GM23338 (cell line): ENCODE measurements around the gene LRBA. TPM values are rescaled to one million over a fixed set of nuclear protein-coding genes. Genes with fewer than 3 reads are reported as not detected.
A peak's percentile ranks its signal among the peaks of the same experiment; 100 is the strongest.

Experiments
- ATAC-seq: fragments of 200-7000 bp; cut with Tn5 transposase; 3 replicates; pipeline ENCODE4 v1.9.1; 2020
- DNase-seq: peaks from one replicate; pipeline ENCODE4 v3.0.0-alpha.2; 2015; ENCODE audit warnings: low spot score
- H2AFZ ChIP-seq: fragments of 200-600 bp; sonication (generic); 2 replicates; pipeline ENCODE4 v1.8.0; 2016; ENCODE audit warnings: antibody characterized with exemption, mild to moderate bottlenecking, moderate library complexity
- H3F3A ChIP-seq: fragments of 200-600 bp; sonication (generic); replicated peaks from 2 replicates; pipeline ENCODE4 v1.8.0; 2017; ENCODE audit warnings: antibody characterized with exemption, mixed run types, low read depth
- H3K27ac ChIP-seq: fragments of 200-600 bp; sonication (generic); 2 replicates; pipeline ENCODE4 v1.6.1; 2016; ENCODE audit warnings: low read depth
- H3K27me3 ChIP-seq: fragments of 200-600 bp; sonication (generic); 2 replicates; pipeline ENCODE4 v1.8.0; 2016; ENCODE audit warnings: mild to moderate bottlenecking, mixed run types, moderate library complexity; ENCODE audit not compliant: insufficient read depth
- H3K36me3 ChIP-seq: fragments of 200-600 bp; sonication (generic); 2 replicates; pipeline ENCODE4 v1.8.0; 2016; ENCODE audit warnings: mild to moderate bottlenecking; ENCODE audit not compliant: insufficient read depth
- H3K4me1 ChIP-seq: fragments of 200-600 bp; sonication (generic); 2 replicates; pipeline ENCODE4 v1.8.0; 2016; ENCODE audit warnings: mild to moderate bottlenecking, moderate library complexity; ENCODE audit not compliant: insufficient read depth
- H3K4me2 ChIP-seq: fragments of 200-600 bp; sonication (generic); 2 replicates; pipeline ENCODE4 v1.7.1; 2017; ENCODE audit warnings: mixed run types
- H3K4me3 ChIP-seq: fragments of 200-600 bp; sonication (generic); 2 replicates; pipeline ENCODE4 v1.6.1; 2016; ENCODE audit warnings: mixed run types
- H3K79me2 ChIP-seq: fragments of 200-600 bp; sonication (generic); replicated peaks from 2 replicates; pipeline ENCODE4 v1.8.0; 2017; ENCODE audit warnings: mild to moderate bottlenecking; ENCODE audit not compliant: insufficient read depth
- H3K9me2 ChIP-seq: fragments of 200-600 bp; sonication (generic); 2 replicates; pipeline ENCODE4 v1.8.0; 2017; ENCODE audit not compliant: insufficient read depth
- H4K20me1 ChIP-seq: fragments of 200-600 bp; sonication (generic); replicated peaks from 2 replicates; pipeline ENCODE4 v1.8.0; 2017; ENCODE audit warnings: mild to moderate bottlenecking; ENCODE audit not compliant: insufficient read depth
- H3K27ac Mint-ChIP-seq: 2 replicates; pipeline ENCODE4 v1.8.0; 2020; ENCODE audit warnings: inconsistent platforms, mild to moderate bottlenecking, moderate library complexity, mixed read lengths
- H3K27me3 Mint-ChIP-seq: 3 replicates; pipeline ENCODE4 v1.8.0; 2022; ENCODE audit warnings: low read depth, mild to moderate bottlenecking, moderate library complexity, mixed read lengths, inconsistent platforms; ENCODE audit not compliant: insufficient read depth, poor library complexity
- H3K36me3 Mint-ChIP-seq: 3 replicates; pipeline ENCODE4 v1.8.0; 2021; ENCODE audit warnings: low read depth, mild to moderate bottlenecking, inconsistent platforms, moderate library complexity, mixed read lengths
- H3K4me1 Mint-ChIP-seq: 3 replicates; pipeline ENCODE4 v1.8.0; 2020; ENCODE audit warnings: mild to moderate bottlenecking, inconsistent platforms, mixed read lengths
- H3K4me3 Mint-ChIP-seq: 3 replicates; pipeline ENCODE4 v1.8.0; 2021; ENCODE audit warnings: moderate library complexity, mild to moderate bottlenecking, inconsistent platforms, mixed read lengths
- H3K9me3 Mint-ChIP-seq: 3 replicates; pipeline ENCODE4 v1.8.0; 2020; ENCODE audit warnings: moderate library complexity, mild to moderate bottlenecking, inconsistent platforms, mixed read lengths
- CREB1 ChIP-seq: fragments of 250-450 bp; sonication (Bioruptor Pico); IDR thresholded peaks from 2 replicates; pipeline ENCODE4 v1.5.0; 2020; ENCODE audit warnings: low read depth, mild to moderate bottlenecking, moderate library complexity
- CTCF ChIP-seq, 2 experiments: fragments of 200-600 bp in 1 of 2; sonication (generic) in 1 of 2; conservative IDR thresholded peaks; 2 replicates each; pipeline versions ENCODE4 v1.5.1 to v1.6.1; 2016 to 2017; ENCODE audit warnings: antibody characterized with exemption in 2 of 2, low read depth in 2 of 2, mild to moderate bottlenecking in 2 of 2, moderate library complexity in 1 of 2
- EZH2phosphoT487 ChIP-seq: fragments of 200-600 bp; sonication (generic); IDR thresholded peaks from one replicate; pipeline ENCODE4 v1.8.1; 2018; ENCODE audit warnings: antibody characterized with exemption; ENCODE audit not compliant: unreplicated experiment
- JUNB ChIP-seq: IDR thresholded peaks from one replicate; pipeline ENCODE4 v1.6.1; 2016; ENCODE audit warnings: antibody characterized with exemption; ENCODE audit not compliant: unreplicated experiment
- NANOG ChIP-seq: IDR thresholded peaks from 2 replicates; pipeline ENCODE4 v1.6.1; 2016; ENCODE audit warnings: antibody characterized with exemption, borderline replicate concordance
- STAT1 ChIP-seq: IDR thresholded peaks from one replicate; pipeline ENCODE4 v1.6.1; 2016; ENCODE audit warnings: antibody characterized with exemption; ENCODE audit not compliant: unreplicated experiment
- ZNF331 ChIP-seq: fragments of 250-450 bp; sonication (Bioruptor Pico); IDR thresholded peaks from 2 replicates; pipeline ENCODE4 v1.5.0; 2020; ENCODE audit warnings: low read depth, mild to moderate bottlenecking, moderate library complexity
- ZNF462 ChIP-seq: fragments of 250-450 bp; sonication (Bioruptor Pico); IDR thresholded peaks from 2 replicates; pipeline ENCODE4 v1.5.0; 2020; ENCODE audit warnings: mild to moderate bottlenecking, moderate library complexity
- polyA plus RNA-seq: library from polyadenylated mRNA; unstranded; fragments of >200 nt; fragmentation: Nextera tagmentation; extraction: Ambion mirVana; gene quantifications from 2 replicates; pipeline ENCODE4 v1.2.1, GENCODE V29; 2016
- total RNA-seq: library from RNA; depleted of rRNA; stranded (reverse); fragments of >200 nt; shearing (Covaris generic); gene quantifications from 2 replicates; pipeline ENCODE4 v1.2.3, GENCODE V29; 2014

LRBA gene
- total and polyA plus RNA-seq, 2 experiments from 2014 or later = 23.3 to 126 TPM

GRCh38 chr4:150318527-150318926, 696.6 kb downstream of the LRBA start (continued):
- TF ChIP-seq ZNF462 (CRISPR knock-in tag) (no peak), ZNF331 (CRISPR knock-in tag) (no peak), CTCF (conservative IDR thresholded peaks at IDR 0.05; ENCODE audit: low read depth in 2 of 2) (no peak)

- Histone ChIP-seq H3K9me2 (no peaks in the 10 kb centered on the region), H3F3A (no peaks in the 10 kb centered on the region), H2AFZ (no peak overlapping the region), H3K4me2 (peak overlapping the region; percentile 4; the same call in 1 of the 2 replicates), H3K27me3 (no peaks in the 10 kb centered on the region), H3K79me2 (no peaks in the 10 kb centered on the region), H3K4me3 (no peak overlapping the region), H3K36me3 (no peaks in the 10 kb centered on the region), H3K27ac (no peak overlapping the region), H3K4me1 (peaks cover 20% of the 10 kb centered on the region; the same call in 1 of the 2 replicates), H4K20me1 (no peaks in the 10 kb centered on the region)
- Mint-ChIP-seq H3K4me3 (no peak overlapping the region), H3K4me1 (peaks cover 38% of the 10 kb centered on the region), H3K27ac (no peak overlapping the region), H3K36me3 (peaks cover 6% of the 10 kb centered on the region; the same call in 1 of the 3 replicates), H3K27me3 (peaks cover 7% of the 10 kb centered on the region), H3K9me3 (no peaks in the 10 kb centered on the region)
- DNase-seq (no peak), ATAC-seq (no peak)
- TF ChIP-seq CREB1 (CRISPR knock-in tag) = no peak
- TF ChIP-seq CTCF (conservative IDR thresholded peaks at IDR 0.05; ENCODE audit: low read depth in 2 of 2) = no peak
- no peak for TF ChIP-seq STAT1
- no peak for TF ChIP-seq EZH2phosphoT487
- TF ChIP-seq JUNB = no peak
- no peak for TF ChIP-seq NANOG
Measured at GRCh38 chr4:150316332-150317205, 698.5 kb downstream of the LRBA start.
